ENCODE results near the gene TGFBR2.

Gene TGFBR2

DNA sequence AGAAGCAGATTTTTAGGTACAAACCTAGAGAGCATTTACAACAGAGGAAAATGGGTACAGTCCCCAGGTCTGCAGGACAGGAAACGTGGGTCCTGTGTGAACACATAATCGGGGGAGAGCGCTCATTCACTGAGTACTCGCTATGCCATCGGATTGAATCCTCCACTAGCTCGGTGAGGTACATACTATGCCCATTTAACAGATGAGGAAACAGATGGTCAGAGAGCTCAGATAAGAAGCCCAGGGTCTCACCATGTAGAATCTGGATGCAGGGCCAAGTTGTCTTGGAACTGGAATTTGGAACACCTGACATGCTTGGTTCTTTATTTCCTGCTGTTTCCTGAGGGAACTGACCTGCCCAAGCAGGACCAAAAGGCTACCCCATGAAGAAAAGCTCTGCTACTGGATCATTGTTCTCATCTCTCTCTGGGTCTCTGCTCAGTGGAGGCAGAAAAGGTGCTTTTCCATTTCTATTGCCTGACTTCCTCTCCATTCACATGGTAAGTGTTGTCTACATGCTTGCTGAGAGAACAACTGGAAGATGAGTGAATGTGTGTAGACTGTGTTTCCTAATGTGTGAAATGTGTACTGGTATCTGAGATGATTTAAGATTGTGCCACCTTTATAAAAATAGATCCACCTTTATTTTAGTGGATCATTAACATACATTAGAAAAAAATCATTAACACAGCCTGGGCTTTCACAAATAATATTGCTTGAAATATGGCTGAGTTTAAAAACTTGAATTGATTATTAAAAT lies 89.1 kb downstream of the TGFBR2 start:
- no peak for DNase-seq

GRCh38 chr3:30696403-30696819 lies 90.0 kb downstream of the TGFBR2 start:
- no peak for DNase-seq

GRCh38 chr3:30696896-30697295 lies 90.5 kb downstream of the TGFBR2 start:
- no peak for DNase-seq

GRCh38 chr3:30698549-30698948 lies 92.1 kb downstream of the TGFBR2 start:
- no peak for DNase-seq

GRCh38 chr3:30699927-30700326 lies 93.5 kb downstream of the TGFBR2 start:
- DNase-seq: no peak

GRCh38 chr3:30700702-30701321 lies 94.4 kb downstream of the TGFBR2 start:
- DNase-seq: no peak

- DNase-seq: no peak
Measured at GRCh38 chr3:30702038-30702827, 95.8 kb downstream of the TGFBR2 start.

GRCh38 chr3:30702828-30703397 lies 96.5 kb downstream of the TGFBR2 start:
- no peak for DNase-seq

DNA sequence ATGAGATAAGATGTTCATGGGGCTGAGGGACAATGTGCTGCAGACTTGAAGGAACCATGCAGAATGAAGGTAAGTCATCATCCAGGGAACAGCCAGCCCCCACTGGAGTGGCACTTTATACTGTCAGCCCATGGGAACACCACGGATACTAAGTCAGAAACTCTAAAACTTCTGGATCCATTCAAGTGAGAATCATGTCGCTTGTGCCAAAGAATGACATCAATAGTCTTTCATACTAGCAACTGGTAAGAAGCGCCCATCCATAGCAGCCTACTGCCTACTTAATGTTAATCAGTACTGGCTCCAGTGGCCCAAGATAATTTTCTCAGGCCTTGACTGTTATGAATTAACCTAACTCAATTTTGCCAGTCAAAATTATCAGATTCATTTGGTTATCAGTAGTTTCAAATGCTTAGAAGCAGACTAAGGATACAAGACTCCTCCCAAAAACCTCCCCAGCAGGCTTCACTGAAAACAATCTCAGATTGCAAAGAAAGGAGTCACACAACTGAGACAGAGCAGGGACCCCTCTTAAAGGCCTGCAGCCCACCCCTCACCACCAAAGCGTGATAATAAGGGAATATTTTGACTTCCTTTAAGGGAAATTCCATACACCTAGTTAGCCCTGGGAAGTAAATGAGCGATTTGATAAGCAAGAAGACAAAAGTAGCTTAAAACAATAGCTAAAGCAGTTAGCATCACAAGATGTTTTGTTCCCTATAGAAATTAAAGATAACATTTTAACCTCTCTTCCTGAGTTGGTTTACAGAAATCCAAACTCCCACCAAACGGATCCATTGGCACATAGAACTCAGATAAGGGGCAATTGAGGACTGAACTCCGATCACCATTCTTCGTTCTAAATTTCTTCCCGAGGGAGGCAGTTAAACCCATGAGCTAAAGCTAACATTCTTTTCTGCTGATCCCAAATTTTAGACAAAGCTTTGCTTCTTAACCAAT lies 98.8 kb downstream of the TGFBR2 start:
- no peak for DNase-seq

- no peak for DNase-seq
Measured at GRCh38 chr3:30707825-30708224, 101.4 kb downstream of the TGFBR2 start.

DNA sequence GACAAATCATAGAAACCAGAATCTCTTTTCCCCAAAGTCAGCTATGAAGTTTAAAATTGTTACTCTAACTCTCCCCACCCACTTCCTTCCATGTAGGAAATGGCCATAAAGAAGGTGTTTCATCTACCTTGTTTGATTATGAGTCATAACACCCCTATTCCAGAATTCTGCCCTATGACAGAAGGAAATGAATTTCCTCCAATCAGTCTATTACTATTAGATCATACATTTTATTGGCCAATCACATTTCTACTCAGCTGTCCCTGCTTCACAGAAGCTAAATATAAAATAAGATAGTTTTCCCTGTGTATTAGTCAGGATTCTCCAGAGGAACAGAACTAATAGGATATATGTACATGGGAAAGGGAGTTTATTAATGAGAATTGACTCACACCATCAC lies 102.1 kb downstream of the TGFBR2 start:
- no peak for DNase-seq

DNA sequence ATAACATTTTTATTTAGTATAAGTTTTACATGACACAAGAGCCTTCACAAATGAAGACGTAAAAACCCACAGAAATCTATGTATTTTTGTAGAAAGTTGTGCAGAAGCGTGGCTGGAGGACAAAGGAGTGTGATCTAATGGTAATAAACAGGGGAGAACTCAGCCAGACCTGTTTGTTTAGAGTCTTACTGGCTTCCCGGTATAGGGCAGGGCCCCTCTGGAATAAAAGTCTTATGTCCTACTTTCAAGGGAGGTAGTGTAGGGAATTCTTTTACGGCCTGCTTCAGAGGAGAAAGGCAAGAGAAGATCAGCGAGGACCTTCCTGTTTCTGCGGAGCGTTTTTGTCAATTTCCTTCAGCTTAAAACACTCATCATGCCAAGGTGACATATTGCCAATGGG lies 103.6 kb downstream of the TGFBR2 start:
- DNase-seq: no peak

GRCh38 chr3:30711151-30711550 lies 104.8 kb downstream of the TGFBR2 start:
- DNase-seq: no peak

DNA sequence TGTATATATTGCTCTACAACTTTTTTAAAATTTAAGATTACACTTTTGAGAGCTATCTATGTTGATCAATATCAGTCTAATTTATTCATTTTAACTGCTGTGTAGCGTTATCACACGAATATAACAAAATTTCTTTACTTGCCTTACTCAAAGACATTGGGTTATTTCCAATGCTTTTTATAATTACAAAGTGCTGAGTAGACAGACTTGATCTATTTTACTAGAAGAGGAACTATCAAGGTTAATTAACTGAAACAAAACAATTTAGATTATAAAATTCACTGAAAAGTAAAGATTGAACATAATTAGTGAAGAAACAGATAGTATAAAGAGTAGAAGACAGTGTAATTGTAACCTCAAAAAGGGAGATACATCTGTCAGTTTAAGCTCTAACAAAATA lies 105.5 kb downstream of the TGFBR2 start:
- DNase-seq: no peak

DNA sequence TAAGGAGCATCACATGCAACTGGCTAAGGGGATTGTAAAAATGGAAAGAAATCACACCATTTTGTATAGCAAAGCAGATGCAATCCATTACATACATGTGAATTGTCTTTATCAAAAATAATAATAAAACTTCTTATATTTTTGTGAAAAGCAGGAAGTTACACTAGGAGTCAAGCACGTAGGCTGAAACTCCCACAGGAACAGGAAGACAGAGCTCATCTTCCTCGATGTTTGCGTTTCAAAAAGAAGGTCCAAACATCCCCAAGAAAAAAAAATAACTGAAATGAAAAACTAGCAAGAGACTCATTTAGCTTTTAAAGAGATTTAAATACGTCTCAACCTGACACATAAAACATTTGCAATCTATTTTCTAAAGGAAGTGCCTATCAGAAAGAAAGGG lies 106.6 kb downstream of the TGFBR2 start:
- DNase-seq: no peak

DNA sequence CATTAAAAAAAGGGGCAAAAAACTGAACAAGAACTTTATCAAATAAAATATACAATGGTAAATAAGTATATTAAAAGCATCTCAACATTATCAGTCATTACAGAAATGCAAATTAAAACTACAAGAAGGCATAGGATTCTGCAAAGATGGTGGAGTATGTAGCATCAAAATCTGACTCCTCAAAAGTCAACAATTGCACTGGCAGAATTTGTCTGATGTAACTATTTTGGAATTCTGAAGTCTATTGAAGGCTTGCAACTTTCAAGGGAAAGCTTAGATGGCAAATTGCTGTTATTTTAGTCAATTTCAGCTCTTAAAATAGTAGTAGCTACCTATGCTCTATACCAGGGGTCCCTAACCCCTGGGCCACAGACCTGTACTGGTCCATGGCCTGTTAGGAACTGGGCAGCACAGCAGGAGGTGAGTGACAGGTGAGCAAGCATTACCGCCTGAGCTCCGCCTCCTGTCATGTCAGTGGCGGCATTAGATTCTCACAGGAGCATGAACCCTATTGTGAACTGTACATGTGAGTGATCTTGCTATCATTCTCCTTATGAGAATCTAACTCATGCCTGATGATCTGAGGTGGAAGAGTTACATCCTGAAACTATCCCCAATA lies 107.6 kb downstream of the TGFBR2 start:
- DNase-seq: no peak

- no peak for DNase-seq
Measured at GRCh38 chr3:30719536-30719935, 113.1 kb downstream of the TGFBR2 start.

DNA sequence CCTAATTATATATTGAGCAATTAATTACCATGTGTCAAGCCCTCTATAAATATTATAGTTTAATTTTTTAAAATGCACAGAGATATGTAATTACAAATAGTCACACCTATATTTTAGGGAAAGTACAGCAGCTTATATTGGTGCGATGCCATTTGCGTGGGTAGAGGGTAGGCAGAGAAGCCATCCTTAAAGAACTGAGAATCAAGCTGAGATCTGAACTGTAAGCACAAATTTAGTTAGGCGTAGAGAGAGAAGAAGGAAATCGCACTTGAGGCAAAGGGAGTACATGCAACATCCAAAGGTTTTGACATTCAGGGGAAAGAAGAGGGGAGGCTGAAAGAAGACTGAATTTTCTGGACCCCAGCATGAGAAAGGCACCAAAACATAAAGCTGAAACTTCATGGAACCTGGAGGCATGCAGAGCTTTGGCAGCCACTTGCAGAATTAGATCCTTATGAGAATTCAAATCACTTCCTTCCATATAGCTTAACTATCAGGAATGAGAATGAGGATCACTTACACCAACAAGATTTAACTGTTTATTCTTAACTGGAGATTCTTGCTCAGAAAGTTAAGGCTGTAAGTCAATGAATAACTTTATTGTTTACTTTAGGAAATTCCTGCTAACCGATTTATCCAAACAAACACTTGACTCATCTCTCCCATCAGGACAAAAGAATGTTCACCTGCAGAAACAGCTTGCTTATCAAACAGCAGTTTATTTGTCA lies 114.3 kb downstream of the TGFBR2 start:
- no peak for DNase-seq

- no peak for DNase-seq
Measured at GRCh38 chr3:30721314-30721634, 114.9 kb downstream of the TGFBR2 start.

GRCh38 chr3:30723211-30723610 lies 116.8 kb downstream of the TGFBR2 start:
- DNase-seq: no peak

- DNase-seq: no peak
Measured at GRCh38 chr3:30724863-30725262, 118.5 kb downstream of the TGFBR2 start.
